ENCODE measurements around the gene KRTAP5-2. TPM values are rescaled to one million over a fixed set of nuclear protein-coding genes. Genes with fewer than 3 reads are reported as not detected.
"Not testable (repeated sequence)": the region's sequence is repeated elsewhere in the genome, so short reads cannot be mapped to it uniquely, and the experiment has no call there.

The KRTAP5-2 gene
- total RNA-seq, result not detected in 2 replicates

- intact Hi-C loops (cut with micrococcal nuclease), result no loop called here
Observed at GRCh38 chr11:1597994-1598380, at the start of gene KRTAP5-2. Gene KRTAP5-2 (minus strand): TSS chr11:1598294. CDS start chr11:1598250, 44 bp downstream.

- intact Hi-C loops (cut with micrococcal nuclease), result not testable (repeated sequence)
Observed at GRCh38 chr11:1646540-1646939, 48.4 kb upstream of the KRTAP5-2 start.

GRCh38 chr11:1645357-1645821 is 47.3 kb upstream of the KRTAP5-2 start:
- intact Hi-C loops (cut with micrococcal nuclease), result no loop called here

DNA sequence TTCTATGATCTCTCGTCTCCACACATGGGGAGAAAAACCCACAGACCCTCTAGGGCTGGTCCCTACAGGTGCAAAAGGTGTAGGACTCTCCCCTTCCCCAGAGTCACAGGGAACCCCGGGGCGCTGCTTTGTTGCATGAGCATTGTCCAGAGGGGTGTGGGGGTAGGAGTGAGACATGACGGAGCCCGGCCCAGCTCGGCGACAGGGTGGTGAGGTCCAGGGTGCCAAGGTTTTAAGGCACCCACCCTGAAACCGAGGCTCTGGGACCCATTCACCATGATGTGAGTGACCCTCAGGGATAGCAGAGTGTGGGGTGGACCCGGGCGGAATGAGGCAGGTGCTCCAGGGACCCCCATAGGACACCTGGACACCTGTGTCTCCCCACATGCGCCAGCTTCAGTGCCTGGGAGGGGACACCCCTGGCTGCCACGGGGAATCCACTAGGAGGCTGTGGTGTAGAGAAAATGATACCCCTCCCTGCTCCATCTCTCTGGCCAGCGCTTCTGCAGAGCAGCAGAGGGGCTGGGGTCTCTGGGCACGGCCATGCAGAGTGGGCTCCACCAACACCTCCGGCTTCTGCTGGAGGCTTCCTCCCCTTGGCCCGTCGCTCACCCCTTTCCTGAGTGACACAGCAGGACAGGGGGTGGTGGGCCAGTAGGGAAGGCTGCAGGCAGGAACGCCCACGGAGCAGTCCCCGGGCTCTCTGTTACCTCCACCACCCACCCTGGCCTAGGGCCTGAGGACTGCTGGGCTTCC is 46.7 kb upstream of the KRTAP5-2 start:
- intact Hi-C loops (cut with micrococcal nuclease), result no loop called here

DNA sequence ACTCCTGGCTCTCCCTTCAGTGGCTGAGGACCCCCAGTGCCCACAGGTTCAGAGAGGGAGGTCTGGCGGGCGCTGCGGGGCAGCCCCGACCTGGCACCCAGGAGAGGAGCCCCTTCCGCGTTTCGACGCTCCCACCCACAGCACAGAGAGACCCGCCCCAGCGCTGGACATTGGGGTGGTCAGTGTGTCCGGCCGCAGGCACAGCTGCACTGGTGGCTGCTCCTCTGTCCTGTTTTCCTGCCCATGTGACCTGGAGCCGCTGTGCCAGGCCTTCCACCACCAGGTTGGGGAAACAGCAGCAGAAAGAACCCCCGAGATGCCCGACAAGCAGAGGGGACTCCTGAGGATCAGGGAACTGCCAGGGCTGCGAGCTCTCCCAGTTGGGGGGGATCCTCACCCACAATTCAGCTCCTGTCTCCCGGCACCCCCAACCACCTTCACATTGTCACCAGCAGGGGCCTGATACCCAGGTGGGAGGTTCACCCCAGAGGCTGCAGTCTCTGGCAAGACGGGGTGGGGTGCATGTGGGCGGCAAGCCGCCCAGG is 45.1 kb upstream of the KRTAP5-2 start:
- intact Hi-C loops (cut with micrococcal nuclease), result no loop called here

GRCh38 chr11:1642288-1643145 is 44.4 kb upstream of the KRTAP5-2 start:
- intact Hi-C loops (cut with micrococcal nuclease), result no loop called here

- intact Hi-C loops (cut with micrococcal nuclease), result no loop called here
Observed at GRCh38 chr11:1641096-1641495, 43.0 kb upstream of the KRTAP5-2 start.

GRCh38 chr11:1640076-1640946 is 42.2 kb upstream of the KRTAP5-2 start:
- intact Hi-C loops (cut with micrococcal nuclease), result no loop called here

GRCh38 chr11:1639666-1640065 is 41.6 kb upstream of the KRTAP5-2 start:
- intact Hi-C loops (cut with micrococcal nuclease), result no loop called here

DNA sequence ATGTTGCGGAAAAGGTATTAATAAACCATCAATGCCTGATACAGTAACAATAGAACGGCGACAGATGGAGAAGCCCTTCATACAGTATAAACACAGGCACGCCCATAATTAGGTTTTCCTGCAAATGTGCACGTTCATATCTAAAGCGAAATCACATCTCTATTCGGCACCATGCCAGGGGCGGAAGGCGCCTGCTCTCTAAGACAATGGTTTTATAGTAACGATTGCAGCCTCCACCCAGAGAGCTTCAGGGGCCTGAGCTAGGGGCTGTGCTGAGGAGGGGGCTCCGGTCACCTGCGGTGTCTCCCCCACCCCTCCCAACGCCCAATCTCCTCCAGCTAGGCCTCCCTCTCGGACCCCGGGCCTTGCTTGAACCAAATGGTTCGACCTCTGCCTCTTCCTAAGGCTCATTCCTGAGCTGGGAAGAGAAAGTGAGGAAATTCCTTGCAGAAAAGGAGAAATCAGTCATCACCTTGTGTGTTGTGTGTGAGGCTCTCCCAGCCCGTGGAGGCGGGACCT is 41.1 kb upstream of the KRTAP5-2 start:
- intact Hi-C loops (cut with micrococcal nuclease), result no loop called here

- intact Hi-C loops (cut with micrococcal nuclease), result no loop called here
Observed at GRCh38 chr11:1638344-1638743, 40.2 kb upstream of the KRTAP5-2 start.

- intact Hi-C loops (cut with micrococcal nuclease), result no loop called here
Observed at GRCh38 chr11:1637628-1638027, 39.5 kb upstream of the KRTAP5-2 start.

GRCh38 chr11:1636291-1636950 is 38.3 kb upstream of the KRTAP5-2 start:
- intact Hi-C loops (cut with micrococcal nuclease), result no loop called here

- intact Hi-C loops (cut with micrococcal nuclease), result no loop called here
Observed at GRCh38 chr11:1633864-1634263, 35.8 kb upstream of the KRTAP5-2 start.

DNA sequence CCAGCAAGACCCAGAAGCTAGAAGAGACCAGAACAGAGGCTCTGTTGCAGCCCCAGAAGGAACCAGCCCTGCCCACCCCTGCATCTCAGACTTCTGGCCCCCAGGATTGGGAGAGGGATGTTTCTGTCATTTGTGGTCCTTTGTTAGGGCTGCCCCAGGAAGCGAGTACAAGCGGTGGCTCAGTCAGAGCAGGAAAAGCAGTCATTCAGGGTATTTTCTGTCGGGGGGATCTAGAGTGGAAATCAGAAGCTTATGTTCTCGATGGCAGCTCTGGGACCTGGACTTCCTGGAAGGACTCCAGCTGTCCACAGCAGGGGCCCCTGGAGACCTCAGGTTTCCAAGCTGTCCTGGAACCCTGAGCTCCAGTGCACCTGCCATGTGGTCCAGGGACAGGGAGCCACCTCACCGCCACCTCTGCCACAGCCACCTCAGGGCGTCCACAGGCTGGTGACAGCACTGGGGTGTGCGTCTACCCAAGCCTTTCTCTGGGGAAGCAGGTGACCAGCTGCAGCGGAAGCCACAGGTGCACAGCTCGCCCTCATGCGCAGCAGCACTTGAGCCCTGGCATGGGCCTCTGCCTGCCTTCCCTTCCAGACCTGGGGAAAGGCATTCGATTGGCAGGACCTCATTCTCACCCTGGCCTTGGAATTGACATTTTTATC is 34.1 kb upstream of the KRTAP5-2 start:
- intact Hi-C loops (cut with micrococcal nuclease), result no loop called here

GRCh38 chr11:1631066-1631568 is 33.0 kb upstream of the KRTAP5-2 start:
- intact Hi-C loops (cut with micrococcal nuclease), result no loop called here

DNA sequence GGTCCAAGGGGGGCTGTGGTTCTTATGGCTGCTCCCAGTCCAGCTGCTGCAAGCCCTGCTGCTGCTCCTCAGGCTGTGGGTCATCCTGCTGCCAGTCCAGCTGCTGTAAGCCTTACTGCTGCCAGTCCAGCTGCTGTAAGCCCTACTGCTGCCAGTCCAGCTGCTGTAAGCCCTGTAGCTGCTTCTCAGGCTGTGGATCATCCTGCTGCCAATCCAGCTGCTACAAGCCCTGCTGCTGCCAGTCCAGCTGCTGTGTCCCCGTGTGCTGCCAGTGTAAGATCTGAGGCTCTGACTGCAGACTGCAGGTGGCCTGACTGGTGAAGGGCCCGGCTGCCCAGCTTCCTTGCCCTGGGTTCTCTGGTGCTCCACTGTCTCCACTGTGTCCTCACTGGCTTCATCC is 32.2 kb upstream of the KRTAP5-2 start:
- intact Hi-C loops (cut with micrococcal nuclease), result no loop called here

GRCh38 chr11:1629326-1630185 is 31.5 kb upstream of the KRTAP5-2 start, which contains the start of gene KRTAP5-5:
Gene KRTAP5-5 (plus strand): TSS chr11:1629775. CDS start chr11:1629841, 66 bp downstream.
- intact Hi-C loops (cut with micrococcal nuclease), result no loop called here
